Gastrocnemius medialis (tissue), 4 donors: Measurements from ENCODE around the gene AP5S1.
"Not testable (repeated sequence)": the region's sequence is repeated elsewhere in the genome, so short reads cannot be mapped to it uniquely, and the experiment has no call there.

Experiments
- POLR2A ChIP-seq, 2 donors: fragments of 450-650 bp; IDR thresholded peaks; one replicate each; pipeline ENCODE4 v1.6.1; 2017; ENCODE audit warnings: antibody characterized with exemption in 2 of 2, mild to moderate bottlenecking in 2 of 2, moderate library complexity in 2 of 2
- TF ChIP-seq, protein P1 (sequence below), 5 experiments: fragments of 450-650 bp in 3 of 5; fragments of 200-600 bp in 2 of 5; sonication (generic) in 2 of 5; IDR thresholded peaks in 4 of 5; conservative IDR thresholded peaks in 1 of 5; 1 replicate in 4 of 5; 2 replicates in 1 of 5; pipeline ENCODE4 v1.5.1; 2016 to 2019; ENCODE audit warnings: antibody characterized with exemption in 5 of 5, mild to moderate bottlenecking in 3 of 5, moderate library complexity in 3 of 5

GRCh38 chr20:3829891-3830290, 9.5 kb downstream of the AP5S1 start:
- TF ChIP-seq, protein P1, sequence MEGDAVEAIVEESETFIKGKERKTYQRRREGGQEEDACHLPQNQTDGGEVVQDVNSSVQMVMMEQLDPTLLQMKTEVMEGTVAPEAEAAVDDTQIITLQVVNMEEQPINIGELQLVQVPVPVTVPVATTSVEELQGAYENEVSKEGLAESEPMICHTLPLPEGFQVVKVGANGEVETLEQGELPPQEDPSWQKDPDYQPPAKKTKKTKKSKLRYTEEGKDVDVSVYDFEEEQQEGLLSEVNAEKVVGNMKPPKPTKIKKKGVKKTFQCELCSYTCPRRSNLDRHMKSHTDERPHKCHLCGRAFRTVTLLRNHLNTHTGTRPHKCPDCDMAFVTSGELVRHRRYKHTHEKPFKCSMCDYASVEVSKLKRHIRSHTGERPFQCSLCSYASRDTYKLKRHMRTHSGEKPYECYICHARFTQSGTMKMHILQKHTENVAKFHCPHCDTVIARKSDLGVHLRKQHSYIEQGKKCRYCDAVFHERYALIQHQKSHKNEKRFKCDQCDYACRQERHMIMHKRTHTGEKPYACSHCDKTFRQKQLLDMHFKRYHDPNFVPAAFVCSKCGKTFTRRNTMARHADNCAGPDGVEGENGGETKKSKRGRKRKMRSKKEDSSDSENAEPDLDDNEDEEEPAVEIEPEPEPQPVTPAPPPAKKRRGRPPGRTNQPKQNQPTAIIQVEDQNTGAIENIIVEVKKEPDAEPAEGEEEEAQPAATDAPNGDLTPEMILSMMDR (IDR thresholded peaks at IDR 0.05 in 4 of 5, conservative IDR thresholded peaks at IDR 0.05 in 1 of 5) = not testable (repeated sequence)
- TF ChIP-seq POLR2A (IDR thresholded peaks at IDR 0.05) = not testable (repeated sequence)
